Gastrocnemius medialis (tissue), 4 donors: Measurements from ENCODE around the gene SLC35B3. TPM values are rescaled to one million over a fixed set of nuclear protein-coding genes. Genes with fewer than 3 reads are reported as not detected.

ENCODE experiments used
- ATAC-seq, 2 donors: fragments of 150-250 bp; one replicate each; pipeline ENCODE4 v1.9.1; 2016
- DNase-seq, 2 donors: peaks; one replicate each; pipeline ENCODE4 v3.0.0-alpha.2; 2019
- H3K27ac ChIP-seq, 4 donors: fragments of 200-600 bp; sonication (generic); 1 replicate in 1 of 4; 2 replicates in 3 of 4; pipeline ENCODE4 v1.5.1; 2016 to 2018; ENCODE audit warnings: mild to moderate bottlenecking in 2 of 4, moderate library complexity in 1 of 4
- H3K27me3 ChIP-seq, 3 donors: fragments of 200-600 bp; sonication (generic) in 2 of 3; 1 replicate in 1 of 3; 2 replicates in 2 of 3; pipeline versions ENCODE4 v1.5.1 to v1.6.0; 2016 to 2019; ENCODE audit warnings: mild to moderate bottlenecking in 1 of 3, moderate library complexity in 1 of 3
- H3K36me3 ChIP-seq, 2 donors: fragments of 200-600 bp; sonication (generic) in 1 of 2; one replicate each; pipeline ENCODE4 v1.5.1; 2017 to 2018
- H3K4me1 ChIP-seq, 2 donors: fragments of 200-600 bp; sonication (generic) in 1 of 2; one replicate each; pipeline ENCODE4 v1.5.1; 2016 to 2017; ENCODE audit warnings: mild to moderate bottlenecking in 2 of 2
- H3K4me3 ChIP-seq, 4 donors: fragments of 200-600 bp; sonication (generic) in 3 of 4; 1 replicate in 1 of 4; 2 replicates in 3 of 4; pipeline ENCODE4 v1.5.1; 2016 to 2019; ENCODE audit warnings: mild to moderate bottlenecking in 2 of 4
- H3K9me3 ChIP-seq, 3 donors: fragments of 200-600 bp; sonication (generic) in 2 of 3; 1 replicate in 1 of 3; 2 replicates in 2 of 3; pipeline ENCODE4 v1.5.1; 2016 to 2019
- CTCF ChIP-seq, 5 experiments: fragments of 450-650 bp in 3 of 5; fragments of 200-600 bp in 2 of 5; sonication (generic) in 2 of 5; IDR thresholded peaks in 4 of 5; conservative IDR thresholded peaks in 1 of 5; 1 replicate in 4 of 5; 2 replicates in 1 of 5; pipeline ENCODE4 v1.5.1; 2016 to 2019; ENCODE audit warnings: antibody characterized with exemption in 5 of 5, mild to moderate bottlenecking in 3 of 5, moderate library complexity in 3 of 5
- POLR2A ChIP-seq, 2 donors: fragments of 450-650 bp; IDR thresholded peaks; one replicate each; pipeline ENCODE4 v1.6.1; 2017; ENCODE audit warnings: antibody characterized with exemption in 2 of 2, mild to moderate bottlenecking in 2 of 2, moderate library complexity in 2 of 2
- in situ Hi-C, 4 donors: fragments of 200-750 bp; cut with MboI; loops; one replicate each; pipeline versions ENCODE4 v1.15.0 to v1.8.0; 2017; ENCODE audit warnings: low sequenced_read_pairs in 4 of 4
- intact Hi-C: fragments of 100-400 bp; cut with DNase I; formaldehyde crosslinking; loops from one replicate; pipeline ENCODE4 v1.15.1; 2023; ENCODE audit warnings: low total_unique reads
- total RNA-seq, 4 donors: library from RNA; depleted of rRNA; stranded (reverse); fragments of >200 nt; gene quantifications; one replicate each; pipeline versions ENCODE4 v1.1.0 to v1.2.3, GENCODE V29; 2016

SLC35B3 gene
- total RNA-seq, result 1 to 10 TPM; 2.2 to 5.6 (median 3.2) TPM

DNA sequence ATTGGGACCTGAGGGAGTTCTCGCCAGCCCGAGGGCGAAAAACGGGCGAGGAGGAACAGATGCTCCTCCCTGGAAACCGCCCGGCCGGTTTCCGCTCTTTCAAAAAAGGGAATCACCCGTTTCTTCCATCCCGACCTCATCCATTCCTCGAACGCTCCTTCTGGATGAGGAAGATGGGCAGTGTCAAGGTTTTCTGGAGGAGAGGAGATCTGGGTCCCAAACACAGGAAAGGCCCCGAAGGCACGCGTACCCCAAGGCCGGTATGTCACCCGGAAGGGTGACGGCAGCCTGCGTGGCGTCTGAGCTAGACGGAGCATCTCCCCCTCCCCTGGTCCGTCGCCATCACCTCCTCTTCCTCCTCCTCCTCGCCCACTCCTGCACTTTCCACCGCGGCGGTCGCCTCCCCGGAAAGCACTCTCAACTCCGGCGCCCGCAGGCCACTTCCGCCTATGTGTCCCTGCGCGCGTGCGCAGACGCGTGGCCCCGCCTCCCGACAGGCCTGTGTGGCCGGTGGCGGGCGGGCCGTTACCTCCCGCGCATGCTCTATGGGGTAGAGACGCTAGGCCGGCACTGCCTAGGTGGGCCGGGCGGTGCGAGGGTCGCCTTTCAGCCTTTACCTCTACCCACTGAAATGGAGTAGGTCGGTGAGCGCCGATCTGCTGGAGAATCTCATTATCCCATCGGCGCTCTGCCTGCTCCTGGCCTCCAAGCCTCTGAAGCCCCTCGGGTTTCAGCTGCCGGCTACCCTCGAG is at the start of gene SLC35B3:
SLC35B3 (minus strand) TSS at position 453 of the 752 bp plus-strand sequence.
- in situ Hi-C loops (loop anchor here in 1 of 4 donors (25.0 kb wide), 1 partner anchor 348 kb away; no protein-coding TSS in a partner anchor), intact Hi-C loops (loop anchor here (10.0 kb wide), 1 partner anchor 370 kb away; the partner anchor contains the start of gene BLOC1S5)
- TF ChIP-seq POLR2A (IDR thresholded peaks at IDR 0.05), result peak; percentile 65 to 72
- no peak for TF ChIP-seq CTCF (IDR thresholded peaks at IDR 0.05 in 4 of 5, conservative IDR thresholded peaks at IDR 0.05 in 1 of 5)
- DNase-seq (peak; percentile 89 to 91), ATAC-seq (peak; percentile 96 to 97)
- Histone ChIP-seq H3K36me3 (no peaks in the 10 kb centered on the region), H3K27ac (peak within 1 kb of the TSS; percentile 81 to 92 (median 84)), H3K9me3 (no peaks in the 10 kb centered on the region), H3K4me1 (peaks cover 20 to 33% of the 10 kb centered on the region in 2 donors), H3K4me3 (peak within 1 kb of the TSS; percentile 87 to 94 (median 92)), H3K27me3 (no peaks in the 10 kb centered on the region)

- TF ChIP-seq CTCF (IDR thresholded peaks at IDR 0.05 in 4 of 5, conservative IDR thresholded peaks at IDR 0.05 in 1 of 5) (no peak), POLR2A (IDR thresholded peaks at IDR 0.05) (no peak)
- intact Hi-C loops, result no loop called here
- Histone ChIP-seq H3K4me3 (no peak overlapping the region), H3K4me1 (peaks cover 0 to 10% of the 10 kb centered on the region in 2 donors), H3K36me3 (no peaks in the 10 kb centered on the region), H3K27ac (no peak overlapping the region), H3K9me3 (peaks cover 0 to 3% (median 0%) of the 10 kb centered on the region in 3 donors), H3K27me3 (no peaks in the 10 kb centered on the region)
- DNase-seq (no peak), ATAC-seq (no peak)
- in situ Hi-C loops, result no loop called here
Measured at GRCh38 chr6:8483650-8484049, 48.3 kb upstream of the SLC35B3 start.

DNA sequence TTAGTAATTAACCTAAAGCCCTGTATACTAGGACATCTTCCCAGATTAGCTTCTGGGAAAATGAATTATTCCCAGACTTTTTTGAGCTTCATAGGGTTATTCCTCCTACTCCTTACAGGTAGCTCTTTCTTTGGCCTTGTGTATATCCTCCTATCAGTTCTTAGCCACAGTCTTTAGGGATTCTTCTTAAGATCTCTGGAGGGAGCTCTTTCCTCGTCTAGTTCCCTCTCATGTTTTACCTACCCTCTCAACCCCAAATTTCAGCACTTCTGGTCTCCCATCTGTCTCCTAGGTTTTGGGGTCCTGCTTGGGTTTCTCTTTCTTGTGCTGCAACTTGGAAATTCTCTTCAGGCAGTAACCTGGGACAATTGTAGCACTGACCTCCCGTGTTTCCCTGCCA is 46.4 kb upstream of the SLC35B3 start:
- no peaks in the 10 kb centered on the region for H3K9me3 ChIP-seq
- TF ChIP-seq POLR2A (IDR thresholded peaks at IDR 0.05) (no peak), CTCF (IDR thresholded peaks at IDR 0.05 in 4 of 5, conservative IDR thresholded peaks at IDR 0.05 in 1 of 5) (no peak)
- in situ Hi-C loops (no loop called here), intact Hi-C loops (no loop called here)
- DNase-seq (no peak), ATAC-seq (peak in 1 of 2 donors; percentile 47)
- no peak overlapping the region for H3K27ac ChIP-seq
- peaks cover 0 to 10% of the 10 kb centered on the region in 2 donors for H3K4me1 ChIP-seq
- no peaks in the 10 kb centered on the region for H3K36me3 ChIP-seq
- H3K4me3 ChIP-seq, result no peak overlapping the region
- no peaks in the 10 kb centered on the region for H3K27me3 ChIP-seq

DNA sequence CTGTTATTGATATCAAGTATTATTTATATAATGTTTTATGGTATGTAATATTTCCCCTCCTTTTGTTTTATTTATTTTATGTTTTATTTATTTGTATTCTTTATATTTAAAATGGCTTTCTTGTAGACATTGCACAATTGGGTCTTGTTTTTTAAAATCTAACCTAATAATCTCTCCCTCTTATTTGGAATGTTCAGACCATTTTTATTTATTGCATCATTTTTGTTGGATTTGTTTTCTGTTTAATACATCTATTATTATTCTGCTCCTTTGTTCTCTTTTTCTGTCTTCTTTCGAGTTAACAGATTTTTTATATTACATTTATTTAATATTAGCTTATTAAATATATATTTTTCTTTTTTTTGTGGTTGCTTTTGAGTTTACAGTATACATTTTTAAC is 43.1 kb upstream of the SLC35B3 start:
- Histone ChIP-seq H3K36me3 (no peaks in the 10 kb centered on the region), H3K9me3 (no peaks in the 10 kb centered on the region), H3K4me3 (no peak overlapping the region), H3K27ac (no peak overlapping the region), H3K27me3 (no peaks in the 10 kb centered on the region), H3K4me1 (peaks cover 0 to 10% of the 10 kb centered on the region in 2 donors)
- intact Hi-C loops, result no loop called here
- TF ChIP-seq CTCF (IDR thresholded peaks at IDR 0.05 in 4 of 5, conservative IDR thresholded peaks at IDR 0.05 in 1 of 5), result no peak
- DNase-seq (no peak), ATAC-seq (no peak)
- in situ Hi-C loops, result no loop called here
